Coronary artery (tissue), 2 donors: ENCODE results near the gene SLC46A1.

ENCODE experiments used
- DNase-seq: peaks from one replicate; pipeline ENCODE4 v3.0.0-alpha.2; 2017; ENCODE audit warnings: low spot score
- H3K27ac ChIP-seq, 2 donors: fragments of 200-600 bp; sonication (generic); one replicate each; pipeline ENCODE4 v1.5.1; 2016 to 2019
- H3K4me3 ChIP-seq: fragments of 200-600 bp; sonication (generic); 2 replicates; pipeline ENCODE4 v1.5.1; 2016; ENCODE audit warnings: mild to moderate bottlenecking, moderate library complexity
- CTCF ChIP-seq: fragments of 200-600 bp; sonication (generic); IDR thresholded peaks from one replicate; pipeline ENCODE4 v1.5.1; 2019; ENCODE audit warnings: antibody characterized with exemption

Gene SLC46A1

GRCh38 chr17:28390141-28390540 lies 15.9 kb downstream of the SLC46A1 start:
- no peak overlapping the region for H3K4me3 ChIP-seq
- no peak overlapping the region for H3K27ac ChIP-seq
- no peak for DNase-seq
- TF ChIP-seq CTCF: no peak

GRCh38 chr17:28388106-28388505 lies 17.9 kb downstream of the SLC46A1 start:
- TF ChIP-seq CTCF: no peak
- DNase-seq: no peak
- Histone ChIP-seq H3K4me3 (no peak overlapping the region), H3K27ac (no peak overlapping the region)

- no peak for TF ChIP-seq CTCF
- H3K4me3 ChIP-seq: no peak overlapping the region
- no peak overlapping the region for H3K27ac ChIP-seq
- DNase-seq: no peak
These were observed 19.6 kb downstream of the SLC46A1 start for GRCh38 chr17:28386391-28386790.

GRCh38 chr17:28385406-28385805 lies 20.6 kb downstream of the SLC46A1 start:
- Histone ChIP-seq H3K27ac (no peak overlapping the region), H3K4me3 (peak overlapping the region; percentile 65)
- DNase-seq: no peak
- no peak for TF ChIP-seq CTCF

GRCh38 chr17:28385037-28385400 lies 21.0 kb downstream of the SLC46A1 start:
- no peak for TF ChIP-seq CTCF
- H3K27ac ChIP-seq: no peak overlapping the region
- no peak for DNase-seq
- H3K4me3 ChIP-seq: peak overlapping the region; percentile 65

- Histone ChIP-seq H3K4me3 (peak overlapping the region; percentile 65), H3K27ac (no peak overlapping the region)
- TF ChIP-seq CTCF: no peak
- DNase-seq: no peak
These were observed 21.6 kb downstream of the SLC46A1 start for GRCh38 chr17:28384281-28385036.

- DNase-seq: no peak
- no peak overlapping the region for H3K27ac ChIP-seq
These were observed 24.7 kb downstream of the SLC46A1 start for GRCh38 chr17:28381141-28381825.

More at GRCh38 chr17:28381141-28381825, 24.7 kb downstream of the SLC46A1 start:
- no peak overlapping the region for H3K4me3 ChIP-seq
- no peak for TF ChIP-seq CTCF
